ENCODE results near the gene DTX1. TPM values are rescaled to one million over a fixed set of nuclear protein-coding genes. Genes with fewer than 3 reads are reported as not detected.

The DTX1 gene
- total RNA-seq, 1 donor from 2014 or later: 10.1 TPM

- intact Hi-C loops (cut with DNase I): no loop called here
- DNase-seq (ENCODE audit: low spot score) (peak; percentile 70), ATAC-seq (peak; percentile 74)
These were observed 85.8 kb downstream of the DTX1 start for GRCh38 chr12:113142173-113142885.

- ATAC-seq (peak; percentile 59), DNase-seq (ENCODE audit: low spot score) (no peak)
- intact Hi-C loops (cut with DNase I): no loop called here
These were observed 86.4 kb downstream of the DTX1 start for GRCh38 chr12:113142886-113143332.

DNA sequence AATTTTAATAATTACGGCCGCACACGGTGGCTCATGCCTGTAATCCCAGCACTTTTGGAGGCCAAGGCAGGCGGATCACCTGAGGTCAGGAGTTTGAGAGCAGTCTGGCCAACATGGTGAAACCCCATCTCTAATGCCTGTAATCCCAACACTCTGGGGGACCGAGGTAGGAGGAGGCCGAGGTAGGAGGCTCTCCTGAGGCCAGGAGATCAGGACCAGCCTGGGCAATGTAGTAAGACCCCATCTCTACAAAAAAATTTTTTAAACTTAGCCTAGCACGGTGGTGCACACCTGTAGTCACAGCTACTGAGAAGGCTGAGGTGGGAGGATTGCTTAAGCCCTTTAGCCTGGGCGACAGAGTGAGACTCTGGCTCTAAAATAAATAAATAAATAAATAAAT is 87.4 kb downstream of the DTX1 start:
- intact Hi-C loops (cut with DNase I): no loop called here
- DNase-seq (ENCODE audit: low spot score) (no peak), ATAC-seq (no peak)

- intact Hi-C loops (cut with DNase I): no loop called here
- ATAC-seq (no peak), DNase-seq (ENCODE audit: low spot score) (no peak)
These were observed 88.3 kb downstream of the DTX1 start for GRCh38 chr12:113144806-113145205.

DNA sequence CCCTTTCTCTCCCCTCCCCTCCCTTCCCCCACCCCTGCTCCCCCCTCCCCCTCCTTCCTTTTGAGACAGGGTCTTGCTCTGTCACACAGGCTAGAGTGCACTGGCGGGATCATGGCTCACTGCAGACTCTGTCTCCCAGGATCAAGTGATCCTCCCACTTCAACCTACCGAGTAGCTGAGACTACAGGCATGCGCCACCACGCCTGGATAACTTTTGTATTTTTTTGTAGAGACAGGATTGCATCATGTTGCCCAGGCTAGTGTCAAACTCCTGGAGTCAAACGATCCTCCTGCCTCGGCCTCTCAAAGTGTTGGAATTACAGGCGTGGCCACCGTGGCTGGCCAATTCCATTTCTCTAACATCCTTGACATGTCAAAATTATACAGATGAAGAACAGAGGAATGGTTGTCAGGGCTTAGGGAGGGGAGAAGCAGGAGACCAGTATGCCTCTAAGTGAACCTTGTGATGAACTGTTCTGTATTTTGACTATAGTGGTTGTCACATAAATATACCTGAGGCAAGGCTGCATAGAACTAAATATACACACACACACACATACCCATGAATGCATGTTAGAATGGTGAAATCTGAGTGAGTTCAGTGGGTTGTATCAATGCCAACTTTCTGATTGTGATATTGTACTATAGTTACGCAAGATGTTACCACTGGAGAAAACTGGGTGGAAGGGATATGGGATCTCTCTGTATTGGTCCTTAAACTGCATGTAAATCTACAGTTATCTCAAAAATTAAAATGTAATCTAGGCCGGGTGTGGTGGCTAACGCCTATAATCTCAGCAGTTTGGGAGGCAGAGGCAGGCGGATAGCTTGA is 89.4 kb downstream of the DTX1 start:
- intact Hi-C loops (cut with DNase I): no loop called here

DNA sequence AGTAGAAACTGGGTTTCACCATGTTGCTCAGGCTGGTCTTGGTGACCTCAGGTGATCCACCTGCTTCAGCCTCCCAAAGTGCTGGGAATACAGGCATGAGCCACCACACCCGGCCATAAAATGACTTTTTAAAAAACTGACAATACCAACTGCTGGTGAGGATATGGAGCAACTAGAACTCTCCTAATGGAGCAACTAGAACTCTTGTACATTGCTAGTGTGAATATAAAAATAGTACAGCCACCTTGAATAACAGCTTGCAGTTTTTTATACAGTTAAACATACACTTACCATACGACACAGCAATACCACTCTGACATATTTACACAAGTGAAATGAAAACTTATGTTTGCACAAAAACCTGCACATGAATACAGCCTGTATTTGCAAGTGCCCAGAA is 90.5 kb downstream of the DTX1 start:
- ATAC-seq: no peak
- no peak for DNase-seq (ENCODE audit: low spot score)

More for the DNA sequence above, 89.4 kb downstream of the DTX1 start:
- no peak for ATAC-seq
- DNase-seq (ENCODE audit: low spot score): no peak

More for the DNA sequence above, 90.5 kb downstream of the DTX1 start:
- intact Hi-C loops (cut with DNase I): no loop called here

Other genes starting within 250 kb of the DTX1 start
- gene OAS1, start 149.8 kb upstream of the DTX1 start, total RNA-seq: 19.3 TPM
- 10.0 TPM for gene OAS3, start 118.3 kb upstream of the DTX1 start, total RNA-seq
- 8.4 TPM for gene OAS2, start 78.2 kb upstream of the DTX1 start, total RNA-seq
- 8.6 TPM for gene RASAL1, start 79.0 kb downstream of the DTX1 start, total RNA-seq
- 0.98 TPM for gene CFAP73, start 93.0 kb downstream of the DTX1 start, total RNA-seq
- 43.9 TPM for gene DDX54, start 128.7 kb downstream of the DTX1 start, total RNA-seq
- 7.8 TPM for gene RITA1, start 129.0 kb downstream of the DTX1 start, total RNA-seq
- 90.6 TPM for gene TPCN1, start 164.7 kb downstream of the DTX1 start, total RNA-seq